WTC11 (cell line): ENCODE data around the gene OSCP1. TPM values are rescaled to one million over a fixed set of nuclear protein-coding genes. Genes with fewer than 3 reads are reported as not detected.

Source experiments
- ATAC-seq: fragments of 200-7000 bp; cut with Tn5 transposase; 2 replicates; pipeline ENCODE4 v1.10.0; 2021; ENCODE audit warnings: mild to moderate bottlenecking, moderate library complexity
- CTCF ChIA-PET: fragments of 300-600 bp; sonication (Branson Sonifier 250); formaldehyde crosslinking; loops from one replicate; lab custom pipeline; 2021; ENCODE audit warnings: antibody characterized with exemption; lab: Charles Lee
- POLR2A ChIA-PET: fragments of 350-600 bp; sonication (Branson Sonifier 250); formaldehyde crosslinking; loops from one replicate; lab custom pipeline; 2021; ENCODE audit warnings: antibody characterized with exemption; lab: Charles Lee
- DNase-seq: peaks from one replicate; pipeline ENCODE4 v3.0.0; 2021; ENCODE audit warnings: low spot score
- H3K27ac Mint-ChIP-seq: 2 replicates; pipeline ENCODE4 v1.8.0; 2021; ENCODE audit warnings: mixed read lengths
- H3K27me3 Mint-ChIP-seq: 2 replicates; pipeline ENCODE4 v1.8.0; 2021; ENCODE audit warnings: low read depth, mild to moderate bottlenecking, moderate library complexity, mixed read lengths
- H3K36me3 Mint-ChIP-seq: 2 replicates; pipeline ENCODE4 v1.8.0; 2021; ENCODE audit warnings: mixed read lengths
- H3K4me1 Mint-ChIP-seq: 2 replicates; pipeline ENCODE4 v1.8.0; 2022; ENCODE audit warnings: mixed read lengths
- H3K4me3 Mint-ChIP-seq: 2 replicates; pipeline ENCODE4 v1.8.0; 2021; ENCODE audit warnings: mild to moderate bottlenecking, moderate library complexity, mixed read lengths
- H3K9me3 Mint-ChIP-seq: 2 replicates; pipeline ENCODE4 v1.8.0; 2021; ENCODE audit warnings: mixed read lengths
- AFF4 ChIP-seq: sonication (generic); formaldehyde crosslinking; IDR thresholded peaks from 2 replicates; pipeline ENCODE4 v1.8.1; 2023; ENCODE audit warnings: mild to moderate bottlenecking, missing genetic modification reagents, borderline replicate concordance
- ARID4B ChIP-seq: sonication (generic); formaldehyde crosslinking; IDR thresholded peaks from 2 replicates; pipeline ENCODE4 v1.8.0; 2023; ENCODE audit warnings: missing genetic modification reagents, mild to moderate bottlenecking, borderline replicate concordance
- ATF3 ChIP-seq: sonication (generic); formaldehyde crosslinking; conservative IDR thresholded peaks from 2 replicates; pipeline ENCODE4 v1.8.1; 2022; ENCODE audit warnings: mild to moderate bottlenecking, missing genetic modification reagents
- CREB1 ChIP-seq: sonication (generic); formaldehyde crosslinking; IDR thresholded peaks from 2 replicates; pipeline ENCODE4 v1.8.0; 2023; ENCODE audit warnings: mild to moderate bottlenecking, missing genetic modification reagents
- FOXK1 ChIP-seq: sonication (generic); formaldehyde crosslinking; IDR thresholded peaks from 2 replicates; pipeline ENCODE4 v1.8.0; 2022; ENCODE audit warnings: mild to moderate bottlenecking, moderate library complexity, missing genetic modification reagents
- MYBL2 ChIP-seq: sonication (generic); formaldehyde crosslinking; IDR thresholded peaks from 2 replicates; pipeline ENCODE4 v1.8.1; 2023; ENCODE audit warnings: mild to moderate bottlenecking, moderate library complexity, missing genetic modification reagents
- NR3C1 ChIP-seq: sonication (generic); formaldehyde crosslinking; conservative IDR thresholded peaks from 2 replicates; pipeline ENCODE4 v1.8.1; 2023; ENCODE audit warnings: low read depth, mild to moderate bottlenecking, missing genetic modification reagents
- RORB ChIP-seq: fragments of 250-450 bp; sonication (Bioruptor Pico); IDR thresholded peaks from 2 replicates; pipeline ENCODE4 v1.9.0; 2021; ENCODE audit warnings: mild to moderate bottlenecking
- SMAD3 ChIP-seq: sonication (generic); formaldehyde crosslinking; IDR thresholded peaks from 2 replicates; pipeline ENCODE4 v1.8.0; 2022; ENCODE audit warnings: missing genetic modification reagents, mild to moderate bottlenecking, borderline replicate concordance
- SMAD4 ChIP-seq: sonication (generic); formaldehyde crosslinking; IDR thresholded peaks from 2 replicates; pipeline ENCODE4 v1.8.0; 2022; ENCODE audit warnings: mild to moderate bottlenecking, missing genetic modification reagents
- SP1 ChIP-seq: sonication (generic); formaldehyde crosslinking; conservative IDR thresholded peaks from 2 replicates; pipeline ENCODE4 v1.8.1; 2022; ENCODE audit warnings: missing genetic modification reagents
- STAT6 ChIP-seq: sonication (generic); formaldehyde crosslinking; conservative IDR thresholded peaks from 2 replicates; pipeline ENCODE4 v1.8.1; 2023; ENCODE audit warnings: mild to moderate bottlenecking, low read depth, missing genetic modification reagents, moderate library complexity
- TEAD1 ChIP-seq: sonication (generic); formaldehyde crosslinking; IDR thresholded peaks from 2 replicates; pipeline ENCODE4 v1.8.0; 2022; ENCODE audit warnings: mild to moderate bottlenecking, missing genetic modification reagents
- TEAD4 ChIP-seq: sonication (generic); formaldehyde crosslinking; IDR thresholded peaks from 2 replicates; pipeline ENCODE4 v1.8.0; 2022; ENCODE audit warnings: mild to moderate bottlenecking, missing genetic modification reagents
- ZBTB43 ChIP-seq: sonication (generic); formaldehyde crosslinking; IDR thresholded peaks from 2 replicates; pipeline ENCODE4 v1.8.1; 2023; ENCODE audit warnings: mild to moderate bottlenecking, missing genetic modification reagents
- ZNF138 ChIP-seq: sonication (generic); formaldehyde crosslinking; conservative IDR thresholded peaks from 2 replicates; pipeline ENCODE4 v1.8.1; 2022; ENCODE audit warnings: mild to moderate bottlenecking, moderate library complexity, missing genetic modification reagents
- ZNF219 ChIP-seq: sonication (generic); formaldehyde crosslinking; IDR thresholded peaks from 2 replicates; pipeline ENCODE4 v1.8.0; 2023; ENCODE audit warnings: missing genetic modification reagents, mild to moderate bottlenecking, borderline replicate concordance
- total RNA-seq: library from RNA; stranded (reverse); gene quantifications from 3 replicates; pipeline ENCODE4 v1.2.3, GENCODE V29; 2021

OSCP1 gene
- total RNA-seq, 1 experiment from 2014 or later, result 1.7 TPM

- Mint-ChIP-seq H3K9me3 (no peaks in the 10 kb centered on the region), H3K4me1 (no peaks in the 10 kb centered on the region; the same call in 1 of the 2 replicates), H3K4me3 (no peak overlapping the region), H3K36me3 (no peaks in the 10 kb centered on the region), H3K27ac (no peak overlapping the region), H3K27me3 (peaks cover 38% of the 10 kb centered on the region)
- DNase-seq (no peak), ATAC-seq (no peak)
- POLR2A ChIA-PET, result interaction anchor here (0.7 kb wide), 1 partner anchor 451 kb away, joined by 3 read pairs; no protein-coding TSS in a partner anchor
- CTCF ChIA-PET, result interaction anchor here (1.5 to 1.9 kb wide), 2 partner anchors 22 to 43 kb away, joined by 6 to 9 read pairs; partner anchors contain the start of gene OSCP1
- TF ChIP-seq STAT6 (CRISPR knock-in tag) (no peak), FOXK1 (CRISPR knock-in tag) (no peak), SMAD3 (no peak), TEAD1 (no peak), SP1 (CRISPR knock-in tag) (no peak), NR3C1 (CRISPR knock-in tag) (no peak), ZNF138 (CRISPR knock-in tag) (no peak), CREB1 (CRISPR knock-in tag) (no peak), RORB (no peak), ZNF219 (CRISPR knock-in tag) (no peak), ZBTB43 (CRISPR knock-in tag) (no peak), SMAD4 (CRISPR knock-in tag) (no peak), TEAD4 (CRISPR knock-in tag) (no peak), ATF3 (CRISPR knock-in tag) (no peak), AFF4 (CRISPR knock-in tag) (no peak), MYBL2 (CRISPR knock-in tag) (no peak), ARID4B (CRISPR knock-in tag) (no peak)
These were observed 22.4 kb upstream of the OSCP1 start for GRCh38 chr1:36472656-36473055.
